HuH-7 (cell line): ENCODE measurements around the gene KLHL41.
"Not testable (repeated sequence)": the region's sequence is repeated elsewhere in the genome, so short reads cannot be mapped to it uniquely, and the experiment has no call there.

Source experiments
- DNase-seq: peaks from one replicate; pipeline ENCODE4 v3.0.0; 2011; ENCODE audit warnings: low spot score

KLHL41 gene

GRCh38 chr2:169572821-169573159 is 63.3 kb downstream of the KLHL41 start:
- no peak for DNase-seq

- DNase-seq, result peak; percentile 98
These were observed 63.9 kb downstream of the KLHL41 start, which contains the start of gene FASTKD1 for GRCh38 chr2:169573160-169573973. TSS of gene FASTKD1 (minus strand) at chr2:169573865. CDS start at chr2:169572029, 1,836 bp downstream.

DNA sequence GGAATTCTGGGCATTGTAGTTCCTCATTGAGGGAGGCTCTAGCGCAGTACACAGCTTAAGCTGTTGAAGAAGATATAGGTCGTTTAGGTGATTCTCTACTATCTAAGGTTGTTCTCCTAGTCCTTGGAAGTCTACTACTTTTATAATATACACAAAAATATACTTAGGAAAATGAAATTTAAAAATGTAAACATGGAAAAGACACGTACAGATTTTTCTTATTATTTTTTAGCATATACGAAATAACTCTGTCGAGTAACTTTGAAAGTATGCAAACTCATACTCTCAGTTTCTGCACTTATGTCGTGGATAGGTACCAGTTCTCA is 64.4 kb downstream of the KLHL41 start:
- no peak for DNase-seq

DNA sequence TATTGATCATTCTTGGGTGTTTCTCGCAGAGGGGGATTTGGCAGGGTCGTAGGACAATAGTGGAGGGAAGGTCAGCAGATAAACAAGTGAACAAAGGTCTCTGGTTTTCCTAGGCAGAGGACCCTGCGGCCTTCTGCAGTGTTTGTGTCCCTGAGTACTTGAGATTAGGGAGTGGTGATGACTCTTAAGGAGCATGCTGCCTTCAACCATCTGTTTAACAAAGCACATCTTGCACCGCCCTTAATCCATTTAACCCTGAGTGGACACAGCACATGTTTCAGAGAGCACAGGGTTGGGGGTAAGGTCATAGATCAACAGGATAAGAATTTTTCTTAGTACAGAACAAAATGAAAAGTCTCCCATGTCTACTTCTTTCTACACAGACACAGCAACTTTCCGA is 65.0 kb downstream of the KLHL41 start:
- DNase-seq, result not testable (repeated sequence)

DNA sequence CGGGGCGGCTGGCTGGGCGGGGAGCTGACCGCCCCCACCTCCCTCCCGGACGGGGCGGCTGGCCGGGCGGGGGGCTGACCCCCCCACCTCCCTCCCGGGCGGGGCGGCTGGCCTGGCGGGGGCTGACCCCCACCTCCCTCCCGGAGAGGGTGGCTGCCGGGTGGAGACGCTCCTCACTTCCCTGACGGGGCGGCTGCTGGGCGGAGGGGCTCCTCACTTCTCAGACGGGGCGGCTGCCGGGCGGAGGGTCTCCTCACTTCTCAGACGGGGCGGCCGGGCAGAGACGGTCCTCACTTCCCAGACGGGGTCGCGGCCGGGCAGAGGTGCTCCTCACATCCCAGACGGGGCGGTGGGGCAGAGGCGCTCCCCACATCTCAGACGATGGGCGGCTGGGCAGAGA is 65.8 kb downstream of the KLHL41 start:
- DNase-seq, result not testable (repeated sequence)
